ENCODE data around the gene METTL2B.
A peak's percentile ranks its signal among the peaks of the same experiment; 100 is the strongest.
"Not testable (repeated sequence)": the region's sequence is repeated elsewhere in the genome, so short reads cannot be mapped to it uniquely, and the experiment has no call there.

METTL2B gene

DNA sequence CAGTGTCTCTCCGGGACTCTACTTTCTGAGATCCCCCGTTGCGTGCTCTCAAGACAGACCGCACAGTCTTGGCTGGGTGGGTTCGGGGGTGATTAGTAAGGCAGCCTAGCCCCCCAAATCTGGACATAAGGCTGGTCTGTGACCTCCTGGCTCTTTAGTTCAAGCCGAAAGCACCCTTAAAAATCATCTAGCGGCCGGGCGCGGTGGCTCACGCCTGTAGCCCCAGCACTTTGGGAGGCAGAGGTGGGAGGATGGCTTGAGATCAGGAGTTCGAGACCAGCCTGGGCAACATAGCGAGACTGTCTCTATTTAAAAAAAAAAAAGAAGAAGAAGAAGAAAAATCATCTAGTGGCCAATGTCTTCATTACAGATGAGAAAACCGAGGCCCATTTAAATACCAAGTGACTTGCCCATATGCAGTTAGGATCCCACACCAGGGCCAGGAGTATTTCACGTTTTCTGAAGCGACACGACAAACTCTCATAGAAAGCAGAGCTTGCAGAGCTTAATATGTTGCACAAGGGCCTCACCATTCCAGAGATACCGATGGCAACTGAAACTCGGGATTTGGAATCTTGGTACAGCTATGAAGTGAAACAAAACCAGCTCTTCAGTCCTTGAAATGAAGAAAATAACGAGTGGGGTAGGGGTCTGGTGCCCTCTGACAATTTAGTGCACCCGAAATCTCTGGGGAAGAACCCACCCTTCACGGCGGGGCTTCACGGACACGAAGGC is 21.6 kb upstream of the METTL2B start:
- H3K4me3 ChIP-seq (ENCODE audit: low read depth, low read length), result peak overlapping the region; percentile 94

DNA sequence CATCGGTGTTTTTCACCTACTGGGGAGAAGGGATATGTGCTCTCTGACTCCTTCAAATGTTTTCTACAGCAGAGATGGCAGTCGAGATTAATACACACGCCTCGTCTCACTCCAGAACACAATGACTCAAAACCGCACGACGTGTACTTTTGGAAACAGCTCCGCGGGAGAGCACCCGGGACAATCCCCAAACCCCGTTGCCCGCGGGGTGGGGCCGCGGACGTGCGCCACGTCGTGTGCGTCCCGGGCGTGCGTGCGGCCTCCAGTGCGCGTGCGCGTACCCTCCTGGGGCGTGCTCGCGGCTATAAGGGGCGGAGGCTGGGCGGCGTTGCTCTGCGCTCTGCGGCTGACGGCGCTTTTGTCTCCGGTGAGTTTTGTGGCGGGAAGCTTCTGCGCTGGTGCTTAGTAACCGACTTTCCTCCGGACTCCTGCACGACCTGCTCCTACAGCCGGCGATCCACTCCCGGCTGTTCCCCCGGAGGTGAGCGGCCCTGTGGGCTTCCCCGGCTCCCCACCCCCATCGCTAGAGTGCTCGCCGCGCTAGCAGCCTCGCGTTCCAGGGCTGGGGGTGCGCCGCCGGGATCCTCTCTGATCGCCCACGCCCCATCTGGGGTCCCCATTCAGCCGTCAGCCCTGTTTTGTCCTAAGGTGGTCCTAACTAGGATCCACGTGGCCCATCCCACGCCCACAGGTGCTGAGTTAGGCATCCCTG is 20.8 kb upstream of the METTL2B start, which contains the start of gene HILPDA:
Gene HILPDA (plus strand): TSS at position 336 of the 712 bp plus-strand sequence. CDS start 1,391 bp downstream, outside the sequence.
- peak within 1 kb of the TSS; percentile 94 for H3K4me3 ChIP-seq (ENCODE audit: low read depth, low read length)

DNA sequence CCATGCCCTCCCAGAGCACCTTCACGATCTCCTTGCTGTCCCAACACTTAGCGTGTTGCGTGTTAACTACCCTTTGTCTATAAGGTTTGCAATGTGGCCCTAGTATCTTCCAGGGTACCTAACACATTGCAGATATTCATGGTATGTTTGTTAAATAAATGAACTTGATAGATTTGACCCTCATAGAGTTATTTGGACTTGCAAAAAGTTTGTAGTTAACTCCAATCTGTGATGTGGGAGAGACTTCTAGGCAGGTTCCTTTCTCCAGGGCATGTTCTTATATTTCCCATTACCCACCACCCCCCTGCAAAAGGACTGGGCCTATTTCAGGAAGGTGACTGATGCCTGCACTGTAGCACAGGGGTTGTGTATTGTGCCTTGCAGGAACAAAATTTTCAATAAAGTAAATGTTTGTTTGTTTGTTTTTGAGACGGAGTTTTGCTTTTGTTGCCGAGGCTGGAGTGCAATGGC is 20.3 kb upstream of the METTL2B start:
- H3K4me3 ChIP-seq (ENCODE audit: low read depth, low read length), result peak overlapping the region; percentile 94

DNA sequence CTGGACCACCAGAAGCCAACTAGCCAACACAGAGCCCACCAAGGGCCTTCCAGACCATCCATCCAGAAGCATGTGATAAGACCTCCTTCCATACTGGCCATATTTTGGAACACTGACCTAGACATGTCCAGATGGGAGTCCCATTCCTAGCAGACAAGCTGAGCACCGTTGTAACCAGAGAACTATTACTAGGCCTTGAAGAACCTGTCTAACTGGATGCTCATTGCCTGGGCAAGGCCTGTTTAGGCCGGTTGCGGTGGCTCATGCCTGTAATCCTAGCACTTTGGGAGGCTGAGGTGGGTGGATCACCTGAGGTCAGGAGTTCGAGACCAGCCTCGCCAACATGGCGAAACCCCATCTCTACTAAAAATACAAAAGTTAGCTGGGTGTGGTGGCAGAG is 19.2 kb upstream of the METTL2B start:
- H3K4me3 ChIP-seq (ENCODE audit: low read depth, low read length), result not testable (repeated sequence)

DNA sequence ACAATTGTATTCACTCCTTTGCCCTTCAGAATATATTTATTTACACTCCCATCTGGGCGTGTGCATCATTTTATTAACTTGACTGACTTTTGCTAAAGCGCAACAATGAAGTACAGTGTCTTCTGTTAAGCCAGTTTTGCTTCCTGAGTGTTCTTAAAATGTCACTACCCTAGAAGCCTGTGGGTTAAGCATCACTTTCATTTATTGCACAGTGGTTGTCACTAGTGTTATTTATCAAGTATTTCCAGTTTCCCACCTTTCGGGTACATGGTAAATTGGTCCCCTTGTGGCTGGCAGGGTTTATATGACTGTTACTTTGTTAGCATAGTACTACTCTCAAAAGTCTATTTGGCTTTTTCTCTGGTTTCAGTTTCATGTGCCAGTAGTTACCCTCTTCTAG is 17.6 kb upstream of the METTL2B start:
- no peak overlapping the region for H3K4me3 ChIP-seq (ENCODE audit: low read depth, low read length)

DNA sequence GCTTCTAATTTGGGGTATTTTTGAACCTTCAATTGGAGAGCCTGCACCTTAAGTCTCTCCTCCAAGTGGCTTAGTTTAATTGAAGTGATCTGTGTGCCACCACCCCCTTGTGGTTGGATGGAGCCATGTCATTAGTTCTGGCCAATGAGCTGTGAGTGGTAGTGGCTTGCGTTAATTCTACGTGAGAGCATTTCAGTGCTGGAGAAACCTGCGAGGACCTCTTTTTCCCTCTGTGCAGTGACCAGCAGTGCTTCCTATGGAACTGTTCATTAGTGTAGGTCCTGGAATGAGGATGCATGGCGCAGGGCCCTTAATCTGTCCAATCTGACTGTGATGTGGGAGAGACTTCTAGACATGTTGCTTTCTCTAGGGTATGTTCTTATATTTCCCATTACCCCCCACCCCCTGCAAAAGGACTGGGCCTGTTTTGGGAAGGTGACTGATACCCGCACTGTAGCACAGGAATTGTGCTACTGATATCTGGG is 17.1 kb upstream of the METTL2B start:
- no peak overlapping the region for H3K4me3 ChIP-seq (ENCODE audit: low read depth, low read length)

DNA sequence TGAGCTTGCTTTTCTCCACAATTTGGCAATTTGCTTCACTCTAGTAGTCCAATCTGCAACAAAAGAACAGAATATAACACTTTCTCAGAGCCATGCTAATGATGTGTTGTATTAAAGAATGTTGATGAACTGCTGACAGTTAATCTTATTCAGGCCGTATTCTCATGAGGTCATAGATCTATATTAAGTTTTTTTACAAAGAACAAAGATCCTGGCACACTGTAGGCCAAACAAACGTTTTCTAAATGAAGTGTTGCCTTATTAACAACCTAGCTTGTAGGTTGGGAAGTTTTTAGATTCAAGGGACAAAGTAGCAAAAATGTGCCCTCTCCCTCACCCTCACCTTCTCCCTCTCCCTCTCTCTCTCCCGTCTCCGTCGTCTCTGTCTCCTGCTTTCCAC is 14.1 kb upstream of the METTL2B start:
- no peak overlapping the region for H3K4me3 ChIP-seq (ENCODE audit: low read depth, low read length)

DNA sequence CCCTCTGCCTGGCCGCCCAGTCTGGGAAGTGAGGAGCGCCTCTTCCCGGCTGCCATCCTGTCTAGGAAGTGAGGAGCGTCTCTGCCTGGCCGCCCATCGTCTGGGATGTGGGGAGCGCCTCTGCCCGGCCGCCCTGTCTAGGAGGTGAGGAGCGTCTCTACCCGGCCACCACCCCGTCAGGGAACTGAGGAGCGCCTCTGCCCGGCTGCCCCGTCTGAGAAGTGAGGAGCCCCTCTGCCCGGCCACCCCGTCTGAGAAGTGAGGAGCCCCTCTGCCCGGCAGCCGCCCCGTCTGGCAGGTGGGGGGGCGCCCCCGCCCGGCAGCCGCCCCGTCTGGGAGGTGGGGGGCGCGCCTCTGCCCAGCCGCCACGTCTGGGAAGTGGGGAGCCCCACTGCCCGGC is 13.2 kb upstream of the METTL2B start:
- H3K4me3 ChIP-seq (ENCODE audit: low read depth, low read length), result not testable (repeated sequence)

DNA sequence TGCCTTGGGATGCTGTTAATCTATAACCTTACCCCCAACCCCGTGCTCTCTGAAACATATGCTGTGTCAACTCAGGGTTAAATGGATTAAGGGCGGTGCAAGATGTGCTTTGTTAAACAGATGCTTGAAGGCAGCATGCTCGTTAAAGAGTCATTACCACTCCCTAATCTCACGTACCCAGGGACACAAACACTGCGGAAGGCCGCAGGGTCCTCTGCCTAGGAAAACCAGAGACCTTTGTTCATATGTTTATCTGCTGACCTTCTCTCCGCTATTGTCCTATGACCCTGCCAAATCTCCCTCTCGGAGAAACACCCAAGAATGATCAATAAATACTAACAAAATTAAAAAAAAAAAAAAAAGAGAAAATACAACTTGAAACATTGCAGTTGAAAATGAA is 12.6 kb upstream of the METTL2B start:
- not testable (repeated sequence) for H3K4me3 ChIP-seq (ENCODE audit: low read depth, low read length)

DNA sequence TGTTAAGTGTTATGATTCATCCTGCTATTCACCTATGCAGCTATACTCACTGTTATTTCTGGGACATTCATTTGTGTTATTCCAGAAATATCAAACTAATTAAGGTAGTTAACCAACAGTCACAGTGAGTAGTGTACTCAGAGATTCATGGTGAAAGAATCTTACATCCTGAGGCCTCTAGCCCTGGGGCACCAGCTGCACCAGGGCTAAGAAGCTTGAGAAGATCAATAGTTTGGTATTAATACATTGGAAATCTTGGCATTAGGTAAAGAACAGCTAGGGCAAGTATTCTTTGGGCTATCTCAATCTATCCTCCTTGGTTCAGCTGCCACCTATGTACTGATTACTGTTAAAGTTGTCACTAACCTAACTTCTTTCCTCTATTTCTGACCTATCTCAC is 9.7 kb upstream of the METTL2B start:
- H3K4me3 ChIP-seq (ENCODE audit: low read depth, low read length), result not testable (repeated sequence)

DNA sequence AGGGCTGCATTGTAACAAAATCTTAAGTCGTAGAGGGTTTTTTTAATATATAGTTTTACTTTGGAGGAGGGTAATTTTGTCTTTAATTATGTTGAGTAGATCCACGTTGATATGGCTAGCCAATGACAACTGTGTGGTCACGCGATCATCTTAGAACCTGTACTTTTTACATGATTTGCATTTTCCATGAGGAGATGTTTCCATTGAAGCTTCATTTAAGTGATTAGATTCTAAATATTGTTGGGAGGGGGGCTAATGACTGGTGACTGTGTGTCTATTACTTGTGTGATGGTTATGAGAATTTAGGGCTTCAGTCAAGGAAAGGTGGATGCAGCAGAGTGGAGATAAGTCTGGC is 765 bp downstream of the METTL2B start:
- H3K4me3 ChIP-seq (ENCODE audit: low read depth, low read length), result peak overlapping the region; percentile 73

DNA sequence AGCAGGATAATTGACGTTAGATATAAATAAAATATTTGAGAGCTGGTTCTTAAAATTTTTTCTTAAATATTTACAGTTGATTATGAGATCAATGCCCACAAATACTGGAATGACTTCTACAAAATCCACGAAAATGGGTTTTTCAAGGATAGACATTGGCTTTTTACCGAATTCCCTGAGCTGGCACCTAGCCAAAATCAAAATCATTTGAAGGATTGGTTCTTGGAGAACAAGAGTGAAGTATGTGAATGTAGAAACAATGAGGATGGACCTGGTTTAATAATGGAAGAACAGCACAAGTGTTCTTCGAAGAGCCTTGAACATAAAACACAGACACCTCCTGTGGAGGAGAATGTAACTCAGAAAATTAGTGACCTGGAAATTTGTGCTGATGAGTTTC is 2.5 kb downstream of the METTL2B start:
- H3K4me3 ChIP-seq (ENCODE audit: low read depth, low read length), result not testable (repeated sequence)

DNA sequence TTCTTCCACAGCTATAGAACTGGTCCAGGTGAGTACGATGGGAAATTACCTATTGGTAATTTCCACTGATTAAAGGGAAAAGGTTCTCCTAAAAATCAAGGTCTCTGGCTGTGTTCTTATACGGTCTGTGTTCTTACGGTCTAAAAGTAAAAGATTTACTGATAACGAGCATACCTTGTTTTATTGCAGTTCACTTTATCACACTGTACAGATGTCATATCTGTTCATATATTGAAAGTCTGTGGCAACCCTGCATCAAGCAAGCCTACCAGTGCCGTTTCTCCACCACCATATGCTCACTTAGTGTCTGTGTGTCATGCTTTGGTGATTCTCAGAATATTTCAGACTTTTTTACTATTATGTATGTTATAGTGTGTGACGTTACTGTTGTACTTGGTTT is 11.6 kb downstream of the METTL2B start:
- not testable (repeated sequence) for H3K4me3 ChIP-seq (ENCODE audit: low read depth, low read length)

DNA sequence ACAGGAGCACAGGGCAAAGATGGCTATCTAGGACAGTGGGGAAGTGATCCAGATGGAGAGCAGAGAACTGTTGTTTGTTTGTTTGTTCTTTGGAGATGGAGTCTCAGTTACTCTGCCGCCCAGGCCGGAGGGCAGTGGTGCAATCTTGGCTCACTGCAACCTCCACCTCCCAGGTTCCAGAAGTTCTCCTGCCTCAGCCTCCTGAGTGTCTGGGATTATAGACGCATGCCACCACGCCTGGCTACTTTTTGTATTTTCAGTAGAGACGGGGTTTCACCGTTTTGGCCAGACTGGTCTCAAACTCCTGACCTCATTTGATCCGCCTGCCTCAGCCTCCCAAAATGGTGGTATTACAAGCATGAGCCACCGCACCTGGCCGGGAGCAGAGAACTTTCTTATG is 20.9 kb downstream of the METTL2B start:
- H3K4me3 ChIP-seq (ENCODE audit: low read depth, low read length), result no peak overlapping the region

DNA sequence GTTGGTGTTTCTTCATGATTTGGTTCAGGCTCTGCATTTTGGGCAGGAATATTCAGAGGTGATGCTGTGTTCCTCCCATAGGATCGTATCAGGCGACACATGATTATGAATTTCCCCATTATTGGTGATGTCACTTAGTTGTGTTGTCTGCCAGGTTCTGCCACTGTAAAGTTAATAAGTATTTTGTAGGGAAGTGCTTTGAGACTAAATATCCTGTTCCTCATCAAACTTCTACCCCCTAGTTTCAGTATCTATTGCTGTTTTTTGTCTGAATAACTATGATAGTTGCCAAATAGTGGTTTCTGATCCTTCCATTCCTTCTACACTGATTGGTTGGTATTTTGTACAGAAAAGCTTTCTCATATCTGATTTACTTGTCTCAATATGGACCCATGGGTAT is 28.9 kb downstream of the METTL2B start:
- not testable (repeated sequence) for H3K4me3 ChIP-seq (ENCODE audit: low read depth, low read length)

DNA sequence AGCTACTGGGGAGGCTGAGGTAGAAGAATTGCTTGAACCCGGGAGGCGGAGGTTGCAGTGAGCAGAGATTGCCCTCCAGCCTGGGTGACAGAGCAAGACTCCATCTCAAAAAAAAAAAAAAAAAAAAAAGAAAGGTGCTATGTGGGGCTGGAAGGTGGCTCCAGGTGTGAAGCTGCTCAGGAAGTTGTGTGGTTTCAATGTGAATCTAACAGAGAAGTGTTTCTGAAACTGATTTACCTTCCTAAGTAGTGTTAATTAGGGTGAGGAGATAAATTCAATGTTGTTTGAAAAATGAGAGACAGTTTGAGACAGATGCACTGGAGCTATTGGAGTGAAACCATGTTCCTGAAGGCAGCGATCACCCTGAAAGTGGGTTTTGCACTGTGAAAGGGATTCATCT is 30.3 kb downstream of the METTL2B start:
- H3K4me3 ChIP-seq (ENCODE audit: low read depth, low read length), result not testable (repeated sequence)

DNA sequence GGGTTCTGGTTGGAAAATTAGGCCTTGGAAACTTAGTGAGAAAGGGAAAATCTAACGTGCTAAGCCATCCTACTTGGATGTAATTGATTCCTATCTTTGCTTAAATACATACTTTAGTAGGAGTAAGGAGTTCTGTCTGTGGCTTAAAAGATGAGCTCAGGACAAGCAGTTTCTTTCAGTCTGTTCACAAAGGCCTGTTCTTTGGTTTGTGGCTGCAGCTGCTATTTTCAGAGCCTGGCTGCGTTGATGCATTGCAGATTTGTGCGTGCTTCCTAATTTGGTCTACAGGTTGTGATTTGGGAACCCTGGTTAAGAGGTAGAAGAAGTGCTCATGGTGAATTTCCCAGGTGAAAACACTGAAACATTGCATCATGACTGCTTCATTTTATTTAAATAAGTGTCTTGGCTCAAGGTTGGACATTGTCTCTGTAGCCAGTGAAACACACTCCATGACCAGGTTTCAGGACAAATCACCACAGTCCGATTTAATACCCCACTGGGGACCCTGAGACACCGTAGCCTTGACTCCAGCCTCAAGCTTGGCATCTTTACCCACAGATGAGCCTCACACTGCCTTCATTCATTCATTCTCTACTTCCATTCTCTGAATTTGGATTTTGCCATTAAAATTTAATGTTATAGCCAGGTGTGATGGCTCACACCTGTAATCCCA is 30.9 kb downstream of the METTL2B start:
- H3K4me3 ChIP-seq (ENCODE audit: low read depth, low read length), result not testable (repeated sequence)

DNA sequence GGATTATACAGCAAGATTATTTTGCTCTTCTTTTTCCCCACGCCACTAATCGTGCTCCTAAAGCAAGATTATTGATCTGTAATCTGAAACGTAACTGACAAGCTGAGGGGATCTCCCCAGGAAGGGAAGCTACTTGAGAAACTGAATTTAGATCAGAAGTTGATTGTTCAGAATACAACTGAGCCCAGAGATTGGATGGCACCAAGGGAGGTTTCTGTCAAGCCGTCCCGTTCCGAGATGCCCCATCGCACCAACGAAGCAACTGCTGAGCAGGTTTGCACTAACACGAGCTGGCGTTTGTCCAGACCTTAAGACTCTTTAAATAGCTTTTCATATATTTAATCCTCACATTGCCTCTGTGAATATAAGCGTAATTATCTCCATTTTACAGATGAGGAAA is 35.1 kb downstream of the METTL2B start:
- H3K4me3 ChIP-seq (ENCODE audit: low read depth, low read length), result not testable (repeated sequence)

DNA sequence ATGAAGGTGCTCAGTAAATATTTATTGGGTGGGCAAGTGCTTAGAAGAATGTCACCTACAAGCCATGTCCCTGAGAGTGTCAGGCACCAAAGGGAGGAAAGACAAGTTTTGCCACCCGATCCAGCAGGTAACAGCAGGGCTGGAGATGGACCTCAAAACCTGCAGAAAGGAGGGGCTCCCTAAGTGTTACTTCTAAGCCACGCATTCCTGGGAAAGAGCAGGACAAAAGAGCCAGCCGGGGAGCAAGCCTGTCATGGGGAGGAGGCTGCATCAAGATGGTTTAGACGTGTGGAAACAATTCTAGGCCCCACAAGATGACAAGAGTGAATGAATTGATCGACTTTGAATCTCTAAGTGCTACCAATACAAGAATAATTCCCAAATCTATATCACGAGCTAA is 38.7 kb downstream of the METTL2B start:
- H3K4me3 ChIP-seq (ENCODE audit: low read depth, low read length), result not testable (repeated sequence)

DNA sequence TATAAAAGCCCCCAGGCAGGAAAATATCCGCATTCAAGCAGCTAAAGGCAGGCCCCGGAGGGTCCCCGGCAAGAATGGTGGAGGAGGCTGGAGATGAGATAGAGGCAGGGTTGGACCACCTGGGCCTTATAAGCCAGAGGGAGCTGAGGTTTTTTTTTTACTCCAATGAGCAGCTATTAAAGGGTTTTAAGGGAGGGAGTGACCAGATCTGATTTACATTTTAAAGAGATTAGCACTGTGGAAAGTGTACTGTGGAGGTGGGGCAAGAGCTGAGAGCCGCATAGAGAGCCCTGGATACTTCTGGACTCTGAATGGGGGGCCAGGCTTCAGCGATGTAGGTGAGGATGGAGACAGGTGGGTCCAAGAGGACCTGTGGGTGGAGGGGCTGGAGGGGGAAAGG is 40.5 kb downstream of the METTL2B start:
- H3K4me3 ChIP-seq (ENCODE audit: low read depth, low read length), result not testable (repeated sequence)

DNA sequence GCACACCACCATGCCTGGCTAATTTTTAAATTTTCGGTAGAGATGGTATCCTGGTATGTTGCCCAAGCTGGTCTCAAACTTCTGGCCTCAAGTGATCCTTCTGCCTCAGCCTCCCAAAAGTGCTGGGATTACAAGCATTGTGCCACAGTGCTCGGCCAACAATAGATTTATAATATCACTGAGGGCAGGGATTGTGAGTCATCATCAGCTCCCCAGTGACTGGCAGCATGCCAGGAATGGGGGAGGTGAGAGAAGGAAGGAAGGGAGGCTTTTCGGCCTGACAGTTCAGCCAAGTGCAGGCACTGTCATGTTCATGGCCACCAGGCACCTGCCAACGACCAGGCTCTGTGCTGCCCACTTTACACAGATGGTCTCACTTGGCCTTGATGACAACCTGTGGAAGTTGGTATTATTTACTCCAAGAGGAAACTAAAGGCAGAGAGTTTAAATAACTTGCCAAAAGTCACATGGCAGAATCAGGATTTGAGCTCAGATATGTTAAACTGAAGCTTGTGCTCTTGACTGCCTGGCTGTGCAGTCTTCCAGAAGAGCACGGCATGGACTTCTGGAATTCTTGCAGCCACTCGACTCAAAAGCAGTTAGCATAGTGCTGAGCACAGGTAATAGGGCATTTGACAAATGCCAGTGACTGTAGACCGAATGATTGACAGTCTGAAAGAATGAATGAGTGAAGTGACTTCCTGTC is 46.8 kb downstream of the METTL2B start:
- not testable (repeated sequence) for H3K4me3 ChIP-seq (ENCODE audit: low read depth, low read length)

All from iPS-11a (cell line).